Stomach (tissue), 9 donors: ENCODE measurements around the gene C4BPA. TPM values are rescaled to one million over a fixed set of nuclear protein-coding genes. Genes with fewer than 3 reads are reported as not detected.

Source experiments
- DNase-seq, 2 donors: peaks; one replicate each; pipeline versions ENCODE4 v3.0.0 to v3.0.0-alpha.2; 2013 to 2019
- H3K27ac ChIP-seq, 5 donors: fragments of 200-600 bp in 4 of 5; sonication (generic) in 4 of 5; one replicate each; pipeline ENCODE4 v1.5.1; 2013 to 2019; ENCODE audit warnings: mild to moderate bottlenecking in 1 of 5, moderate library complexity in 1 of 5
- H3K27me3 ChIP-seq, 3 donors: fragments of 200-600 bp; sonication (generic); one replicate each; pipeline ENCODE4 v1.5.1; 2017 to 2019; ENCODE audit warnings: mixed run types in 1 of 3
- H3K36me3 ChIP-seq, 4 donors: fragments of 200-600 bp; sonication (generic); 1 replicate in 3 of 4; 2 replicates in 1 of 4; pipeline ENCODE4 v1.5.1; 2016 to 2019
- H3K4me1 ChIP-seq, 4 donors: fragments of 200-600 bp; sonication (generic); one replicate each; pipeline ENCODE4 v1.5.1; 2016 to 2019
- H3K4me3 ChIP-seq, 4 donors: fragments of 200-600 bp; sonication (generic) in 3 of 4; one replicate each; pipeline ENCODE4 v1.5.1; 2016 to 2019; ENCODE audit warnings: mild to moderate bottlenecking in 1 of 4
- H3K9me3 ChIP-seq, 4 donors: fragments of 200-600 bp; sonication (generic); one replicate each; pipeline ENCODE4 v1.5.1; 2016 to 2019
- CTCF ChIP-seq, 7 experiments: fragments of 450-650 bp in 4 of 7; fragments of 200-600 bp in 3 of 7; sonication (generic) in 3 of 7; IDR thresholded peaks; one replicate each; pipeline ENCODE4 v1.5.1; 2016 to 2019; ENCODE audit warnings: antibody characterized with exemption in 7 of 7, control low read depth in 2 of 7, mild to moderate bottlenecking in 1 of 7
- EP300 ChIP-seq: sonication (generic); formaldehyde crosslinking; IDR thresholded peaks from one replicate; pipeline ENCODE4 v1.6.1; 2017; ENCODE audit warnings: antibody characterized with exemption
- POLR2A ChIP-seq, 4 donors: fragments of 450-650 bp; IDR thresholded peaks; one replicate each; pipeline ENCODE4 v1.6.1; 2016; ENCODE audit warnings: antibody characterized with exemption in 4 of 4, control low read depth in 2 of 4, mild to moderate bottlenecking in 1 of 4, moderate library complexity in 1 of 4
- POLR2AphosphoS5 ChIP-seq, 3 donors: sonication (generic); formaldehyde crosslinking; IDR thresholded peaks; one replicate each; pipeline ENCODE4 v1.6.1; 2016; ENCODE audit warnings: antibody characterized with exemption in 3 of 3
- WGBS, 5 donors: extraction: QIAGEN DNeasy Blood & Tissue Kit in 3 of 5; methylation state at CpG; one replicate each; pipeline versions ENCODE4 v1.1.5 to v1.1.7; 2013 to 2018; 5-methylcytosine and 5-hydroxymethylcytosine counted together
- intact Hi-C: fragments of 100-400 bp; cut with DNase I; formaldehyde crosslinking; loops from one replicate; pipeline ENCODE4 v1.15.1; 2023; ENCODE audit warnings: low total_unique reads
- polyA plus RNA-seq, 3 donors: library from polyadenylated mRNA; stranded (reverse); fragments of 200-250 nt; gene quantifications; one replicate each; pipeline ENCODE4 v1.2.3, GENCODE V29; 2013
- total RNA-seq, 5 donors: library from RNA; depleted of rRNA; stranded (reverse); fragments of >200 nt; gene quantifications; one replicate each; pipeline versions ENCODE4 v1.1.0 to v1.2.3, GENCODE V29; 2014 to 2016
- donor health status: healthy with polysubstance abuse.
- donor health status: Bipolar disorder and iron deficiency.
- donor health status: healthy.

Gene C4BPA
- total and polyA plus RNA-seq, 8 donors, result 1.2 to 24.6 (median 2.5) TPM; not detected in 5

- H3K4me1 ChIP-seq, result peaks cover 0 to 40% (median 17%) of the 10 kb centered on the region in 4 donors
- no peaks in the 10 kb centered on the region for H3K27me3 ChIP-seq
- intact Hi-C loops, result no loop called here
- H3K4me3 ChIP-seq, result no peak overlapping the region
- H3K9me3 ChIP-seq, result no peaks in the 10 kb centered on the region
- 84 to 90% (median 89%) methylated on average over 3 of the region's 3 CpGs for WGBS, 5 donors
- no peak for TF ChIP-seq CTCF (IDR thresholded peaks at IDR 0.05)
- no peak for TF ChIP-seq POLR2AphosphoS5 (IDR thresholded peaks at IDR 0.05)
- no peak for TF ChIP-seq EP300
- TF ChIP-seq POLR2A (IDR thresholded peaks at IDR 0.05), result no peak
- H3K36me3 ChIP-seq, result peaks cover 48 to 98% (median 96%) of the 10 kb centered on the region in 4 donors
- DNase-seq, result no peak
- peak overlapping the region in 2 of 5 donors; percentile 55 to 64 for H3K27ac ChIP-seq
Observed at GRCh38 chr1:207069061-207069460, 35.0 kb upstream of the C4BPA start.

- WGBS, 5 donors, result 87 to 96% (median 90%) methylated on average over 5 of the region's 5 CpGs
- H3K36me3 ChIP-seq, result peaks cover 47 to 98% (median 97%) of the 10 kb centered on the region in 4 donors
- no peak overlapping the region for H3K4me3 ChIP-seq
- H3K9me3 ChIP-seq, result no peaks in the 10 kb centered on the region
- intact Hi-C loops, result no loop called here
- H3K27me3 ChIP-seq, result no peaks in the 10 kb centered on the region
- H3K27ac ChIP-seq, result peak overlapping the region in 2 of 5 donors; percentile 55 to 64
- DNase-seq, result no peak
- H3K4me1 ChIP-seq, result peaks cover 0 to 31% (median 8%) of the 10 kb centered on the region in 4 donors
- TF ChIP-seq POLR2A (IDR thresholded peaks at IDR 0.05) (no peak), CTCF (IDR thresholded peaks at IDR 0.05) (no peak), EP300 (no peak), POLR2AphosphoS5 (IDR thresholded peaks at IDR 0.05) (no peak)
Observed at GRCh38 chr1:207069858-207070506, 34.1 kb upstream of the C4BPA start.

GRCh38 chr1:207070811-207071210, 33.2 kb upstream of the C4BPA start:
- Histone ChIP-seq H3K36me3 (peaks cover 44 to 97% (median 94%) of the 10 kb centered on the region in 4 donors), H3K9me3 (no peaks in the 10 kb centered on the region), H3K4me3 (no peak overlapping the region), H3K27me3 (no peaks in the 10 kb centered on the region), H3K27ac (peak overlapping the region in 2 of 5 donors; percentile 55 to 64), H3K4me1 (peaks cover 0 to 31% (median 5%) of the 10 kb centered on the region in 4 donors)
- DNase-seq, result no peak
- TF ChIP-seq CTCF (IDR thresholded peaks at IDR 0.05) (no peak), POLR2AphosphoS5 (IDR thresholded peaks at IDR 0.05) (no peak), EP300 (no peak), POLR2A (IDR thresholded peaks at IDR 0.05) (no peak)
- WGBS, 5 donors, result 82 to 89% (median 88%) methylated on average over 4 of the region's 4 CpGs
- intact Hi-C loops, result no loop called here

- TF ChIP-seq POLR2AphosphoS5 (IDR thresholded peaks at IDR 0.05) (no peak), CTCF (IDR thresholded peaks at IDR 0.05) (no peak), POLR2A (IDR thresholded peaks at IDR 0.05) (no peak), EP300 (no peak)
- no peak for DNase-seq
- H3K27me3 ChIP-seq, result no peaks in the 10 kb centered on the region
- 87 to 89% (median 88%) methylated on average over 6 of the region's 6 CpGs for WGBS, 5 donors
- H3K9me3 ChIP-seq, result no peaks in the 10 kb centered on the region
- no peak overlapping the region for H3K27ac ChIP-seq
- H3K4me1 ChIP-seq, result peaks cover 0 to 31% (median 5%) of the 10 kb centered on the region in 4 donors
- intact Hi-C loops, result no loop called here
- peaks cover 44 to 94% (median 88%) of the 10 kb centered on the region in 4 donors for H3K36me3 ChIP-seq
- no peak overlapping the region for H3K4me3 ChIP-seq
Observed at GRCh38 chr1:207071426-207071825, 32.6 kb upstream of the C4BPA start.
